Islet precursor cell (in vitro differentiated cells): Measurements from ENCODE around the gene SLC38A10.

Experiments
- DNase-seq: peaks from one replicate; pipeline ENCODE4 v3.0.0-alpha.2; 2018

Gene SLC38A10

DNA sequence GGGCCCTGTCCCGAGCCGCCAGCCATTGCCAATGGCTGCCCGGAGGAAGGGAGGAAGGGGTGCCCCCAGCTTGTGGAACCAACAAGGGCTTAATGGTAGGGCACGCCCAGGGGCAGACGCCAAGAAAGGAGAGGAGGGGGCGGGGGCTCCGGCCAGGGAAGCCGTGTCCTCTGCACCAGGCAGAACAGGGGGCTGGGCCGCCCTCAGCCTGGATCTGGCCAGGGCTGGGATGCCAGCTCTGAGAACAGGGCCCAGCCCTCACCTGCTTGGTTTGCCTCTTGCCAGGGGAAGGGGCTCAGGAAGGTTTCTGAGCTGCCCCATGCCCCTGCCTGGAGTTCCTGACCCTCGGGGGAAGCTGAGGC, 35.8 kb upstream of the SLC38A10 start:
- no peak for DNase-seq

DNA sequence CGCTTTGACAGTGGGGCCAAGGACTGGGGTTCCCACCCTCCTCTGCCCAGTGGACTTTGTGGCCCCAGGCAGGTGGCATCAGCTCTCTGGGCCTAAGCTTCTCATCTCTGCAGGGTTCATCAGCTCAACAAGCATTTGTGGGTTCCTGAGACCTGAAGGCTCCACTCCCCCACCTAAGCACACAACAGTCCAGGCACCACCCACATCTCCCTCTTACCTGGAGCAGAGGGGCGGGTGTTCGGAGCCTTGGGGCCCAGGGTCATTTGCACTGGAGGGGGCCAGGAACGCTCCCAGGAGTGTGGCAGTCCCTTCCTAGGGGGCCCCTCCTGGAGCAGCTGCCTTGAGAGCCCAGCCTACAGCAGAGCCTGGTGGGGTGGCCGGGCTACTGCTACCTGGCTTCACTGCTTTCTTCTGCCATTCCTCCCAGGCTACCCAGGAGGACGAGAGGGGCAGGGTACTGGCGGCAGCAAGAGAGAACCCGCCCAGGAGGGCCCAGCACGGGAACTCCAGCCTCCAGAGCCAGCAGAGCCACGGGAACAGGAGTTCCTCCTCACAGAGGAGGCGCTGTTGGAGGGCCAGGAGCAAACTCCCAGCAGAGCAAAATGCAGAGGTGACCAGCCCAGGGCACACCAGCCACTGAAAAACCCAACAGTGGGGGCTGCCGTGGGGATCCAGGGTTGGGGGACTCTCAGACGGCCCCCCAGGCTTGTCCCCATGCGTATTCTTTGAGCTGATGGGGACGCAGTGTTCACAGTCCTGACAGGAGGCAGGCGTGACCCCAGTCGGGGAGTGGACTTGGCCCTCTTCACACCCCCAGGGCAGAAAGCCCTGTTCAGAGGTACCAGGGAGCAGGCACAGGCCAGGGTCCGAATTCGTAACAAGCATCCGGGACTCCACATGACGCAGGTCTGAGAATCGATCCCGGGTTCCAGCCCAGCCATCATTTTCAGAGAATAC, 35.1 kb upstream of the SLC38A10 start:
- DNase-seq = peak; percentile 95

DNA sequence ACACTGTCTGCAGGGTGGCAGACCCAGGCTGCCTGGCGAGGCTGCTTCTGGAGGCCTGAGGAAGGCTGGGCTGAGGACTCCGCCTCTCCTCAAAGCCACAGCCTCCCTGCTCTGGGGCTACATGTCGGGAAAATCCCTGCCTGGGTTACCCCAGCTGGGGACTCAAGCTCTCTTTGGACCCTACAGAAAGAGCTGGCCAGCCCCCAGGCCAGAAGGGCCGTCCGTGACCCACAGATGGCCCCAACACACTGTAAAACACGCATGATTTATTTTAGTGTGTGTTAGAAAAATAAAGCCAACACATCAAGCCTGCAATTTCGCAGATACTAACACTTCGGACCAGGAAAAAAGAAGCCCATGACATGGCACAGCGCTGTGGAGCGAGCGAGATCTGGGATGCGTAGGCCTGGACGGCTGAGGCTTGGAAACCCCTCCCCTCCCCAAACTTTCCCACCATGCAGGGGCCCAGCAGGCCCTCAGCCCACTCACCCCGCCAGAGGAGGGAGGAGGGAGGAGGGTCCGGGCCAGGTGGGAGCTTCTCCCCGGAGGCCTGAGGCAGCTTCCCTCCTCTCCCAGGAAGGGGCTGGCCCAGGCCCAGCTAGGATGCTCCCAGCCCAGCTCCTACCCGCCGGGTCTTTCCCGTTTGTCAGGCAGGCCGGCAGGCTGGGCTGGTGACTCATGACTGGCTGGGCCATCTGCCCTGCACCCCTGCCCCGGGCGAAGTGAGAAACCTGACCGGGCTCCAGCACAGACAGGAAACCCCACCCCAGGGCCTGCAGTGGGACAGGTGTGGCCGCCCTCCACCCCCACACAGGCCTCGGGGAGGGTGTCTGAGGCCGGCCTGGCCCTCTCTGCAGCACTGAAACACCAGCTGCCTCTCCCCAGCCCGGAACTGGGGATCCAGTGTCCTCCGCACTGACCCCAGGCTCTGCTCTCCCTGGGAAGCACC, 34.1 kb upstream of the SLC38A10 start:
- peak; percentile 100 for DNase-seq

DNA sequence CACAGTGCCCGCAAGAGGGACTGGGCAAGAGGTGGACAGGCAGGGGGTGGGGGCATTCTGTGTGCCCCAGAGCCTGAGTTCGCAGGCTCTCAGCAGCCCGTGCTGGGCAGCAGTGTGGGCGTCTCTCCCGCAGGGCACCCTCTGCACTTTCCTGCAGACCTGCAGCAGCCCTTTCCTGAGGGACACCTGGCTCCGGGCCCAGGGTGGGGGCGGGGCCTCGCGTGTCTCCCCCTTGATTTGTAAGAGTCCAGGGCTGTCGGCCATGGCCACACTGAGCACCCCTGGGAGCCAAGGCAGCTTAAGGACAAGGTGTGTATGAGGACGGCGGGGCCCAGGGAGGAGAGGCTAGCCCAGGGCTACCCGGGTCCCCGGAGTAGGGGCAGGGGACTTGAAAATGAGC, 33.4 kb upstream of the SLC38A10 start:
- DNase-seq = no peak

DNA sequence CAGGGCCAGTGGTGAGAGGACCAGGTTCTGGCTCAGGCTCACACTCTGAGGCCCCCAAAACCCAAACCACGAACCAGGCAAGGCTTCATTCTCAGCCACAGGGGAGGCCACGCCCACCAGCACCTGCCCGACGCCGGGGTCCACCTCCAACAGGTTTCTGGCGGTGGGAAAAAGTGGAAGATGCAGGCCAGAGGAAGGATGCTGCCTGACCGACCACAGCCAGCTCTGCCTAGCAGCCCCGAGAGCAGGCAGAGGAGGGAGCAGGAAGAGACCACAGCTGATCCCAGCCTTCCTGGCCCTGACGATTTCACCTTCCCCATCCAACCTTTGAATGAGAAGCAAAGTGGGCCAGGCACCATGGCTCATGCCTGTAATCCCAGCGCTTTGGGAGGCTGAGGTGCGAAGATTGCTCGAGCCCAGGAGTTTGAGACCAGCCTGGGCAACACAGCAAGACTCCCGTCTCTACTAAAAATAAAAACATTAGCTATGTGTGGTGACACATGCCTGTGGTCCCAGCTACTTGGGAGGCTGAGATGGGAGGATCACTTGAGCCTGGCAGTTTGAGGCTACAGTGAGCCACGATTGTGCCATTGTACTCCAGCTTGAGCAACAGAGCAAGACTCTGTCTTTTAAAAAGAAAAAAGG, 30.7 kb upstream of the SLC38A10 start:
- DNase-seq = no peak

DNA sequence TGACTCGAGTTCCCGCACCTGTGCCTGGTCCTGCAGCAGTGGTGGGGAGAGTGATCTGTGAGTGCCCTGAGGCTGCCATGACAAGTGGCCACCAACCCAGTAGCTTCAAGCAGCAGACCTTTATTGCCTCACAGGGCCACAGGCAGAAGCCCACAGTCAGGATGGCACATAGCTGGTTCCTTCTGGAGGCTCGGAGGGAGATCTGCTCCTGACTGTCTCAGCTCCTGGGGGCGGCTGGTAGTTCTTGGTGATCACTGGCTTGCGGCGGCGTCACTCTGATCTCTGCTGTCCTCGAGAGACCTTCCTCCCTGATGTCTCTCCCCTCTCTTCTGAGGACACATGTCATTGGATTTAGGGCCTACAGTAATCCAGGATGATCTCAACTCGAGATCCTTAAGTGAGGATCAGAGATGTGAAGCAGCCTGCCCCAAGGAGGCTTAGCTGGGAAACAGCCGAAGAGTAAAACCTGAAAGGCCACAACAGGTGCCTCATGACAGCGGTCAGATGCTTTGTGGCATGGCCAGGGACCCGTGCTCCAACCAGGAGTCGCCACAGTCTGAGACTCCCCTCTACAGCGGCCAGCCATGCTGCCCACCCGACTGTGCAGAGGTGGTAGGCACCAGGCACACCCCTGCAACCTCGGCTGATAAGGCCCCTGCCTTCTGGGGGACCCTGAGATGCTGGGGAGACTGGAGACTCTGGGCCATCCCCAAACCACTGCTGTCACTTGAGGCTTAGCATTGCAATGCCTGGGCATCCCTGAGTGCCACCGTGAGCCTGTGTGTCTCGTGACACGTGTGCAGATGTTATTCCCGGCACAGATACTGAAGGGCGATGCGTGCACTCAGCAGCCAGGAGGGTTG, 30.0 kb upstream of the SLC38A10 start:
- no peak for DNase-seq

DNA sequence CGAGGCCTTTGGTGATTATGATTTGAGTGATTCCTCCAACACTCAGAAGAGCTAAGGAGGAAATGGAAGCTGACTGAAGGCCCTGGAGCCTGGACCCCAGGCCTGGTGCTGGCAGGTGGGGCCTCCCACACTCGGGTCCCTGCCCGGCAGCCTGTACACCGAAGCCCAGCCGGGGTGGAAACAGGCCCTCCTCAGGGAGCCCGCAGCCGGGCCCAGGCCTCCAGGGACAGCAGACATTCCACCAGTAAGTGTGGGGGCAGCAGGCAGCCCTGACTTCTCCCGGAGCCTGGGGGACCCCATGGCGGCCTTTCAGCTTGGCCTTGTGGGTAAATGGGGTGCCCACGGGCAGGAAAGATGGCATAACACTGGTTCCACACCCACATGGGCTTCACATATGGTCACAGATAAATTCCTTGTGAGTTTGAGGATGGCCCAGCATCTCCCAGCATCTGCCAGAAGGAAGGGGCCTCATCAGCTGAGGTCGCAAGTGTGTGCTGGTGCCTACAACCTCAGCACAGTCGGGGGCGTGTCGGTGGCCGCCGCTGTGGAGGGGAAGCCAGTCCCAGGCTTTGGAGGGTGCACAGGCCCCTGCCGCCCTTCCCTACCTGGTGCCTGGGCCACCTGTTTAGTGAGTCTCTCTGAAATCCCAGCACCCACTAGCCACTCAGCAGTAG, 29.2 kb upstream of the SLC38A10 start:
- no peak for DNase-seq

DNA sequence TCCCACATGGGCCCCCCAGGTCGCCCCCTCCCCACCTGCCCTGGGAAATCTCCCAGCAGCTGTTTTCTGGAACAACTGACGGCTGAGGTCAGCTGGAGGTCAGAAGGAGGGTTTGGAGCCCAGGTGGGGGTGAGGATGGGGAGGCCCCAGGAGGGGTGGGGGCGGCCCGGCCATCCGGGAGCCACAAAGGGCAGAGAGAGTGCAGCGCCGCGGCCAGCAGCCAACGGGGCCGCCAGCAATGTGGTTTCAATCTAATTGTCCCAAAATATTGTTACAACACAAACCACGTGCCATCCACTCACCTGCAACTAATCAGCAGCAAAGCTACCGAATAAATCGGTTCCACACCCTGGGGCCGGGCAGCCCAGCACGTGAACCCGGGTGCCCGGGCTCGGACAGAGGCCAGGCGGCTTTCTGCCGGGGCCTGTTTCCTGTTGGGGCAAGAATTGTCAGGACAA, 28.3 kb upstream of the SLC38A10 start:
- no peak for DNase-seq

DNA sequence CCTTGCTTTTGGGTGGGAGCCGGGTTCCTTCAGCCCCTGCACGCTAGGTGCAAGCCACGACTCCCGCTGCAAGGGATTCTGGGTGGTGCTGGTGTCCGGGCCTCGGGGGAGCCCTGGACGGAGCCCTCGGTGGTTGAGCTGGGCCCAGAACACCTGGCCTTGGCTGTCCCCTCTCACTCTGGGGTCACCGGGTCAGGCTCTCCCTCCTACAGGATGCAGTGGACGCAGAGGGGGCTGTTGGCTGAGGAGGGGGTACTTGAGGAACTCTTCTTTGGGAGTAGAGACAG, 27.9 kb upstream of the SLC38A10 start:
- no peak for DNase-seq

DNA sequence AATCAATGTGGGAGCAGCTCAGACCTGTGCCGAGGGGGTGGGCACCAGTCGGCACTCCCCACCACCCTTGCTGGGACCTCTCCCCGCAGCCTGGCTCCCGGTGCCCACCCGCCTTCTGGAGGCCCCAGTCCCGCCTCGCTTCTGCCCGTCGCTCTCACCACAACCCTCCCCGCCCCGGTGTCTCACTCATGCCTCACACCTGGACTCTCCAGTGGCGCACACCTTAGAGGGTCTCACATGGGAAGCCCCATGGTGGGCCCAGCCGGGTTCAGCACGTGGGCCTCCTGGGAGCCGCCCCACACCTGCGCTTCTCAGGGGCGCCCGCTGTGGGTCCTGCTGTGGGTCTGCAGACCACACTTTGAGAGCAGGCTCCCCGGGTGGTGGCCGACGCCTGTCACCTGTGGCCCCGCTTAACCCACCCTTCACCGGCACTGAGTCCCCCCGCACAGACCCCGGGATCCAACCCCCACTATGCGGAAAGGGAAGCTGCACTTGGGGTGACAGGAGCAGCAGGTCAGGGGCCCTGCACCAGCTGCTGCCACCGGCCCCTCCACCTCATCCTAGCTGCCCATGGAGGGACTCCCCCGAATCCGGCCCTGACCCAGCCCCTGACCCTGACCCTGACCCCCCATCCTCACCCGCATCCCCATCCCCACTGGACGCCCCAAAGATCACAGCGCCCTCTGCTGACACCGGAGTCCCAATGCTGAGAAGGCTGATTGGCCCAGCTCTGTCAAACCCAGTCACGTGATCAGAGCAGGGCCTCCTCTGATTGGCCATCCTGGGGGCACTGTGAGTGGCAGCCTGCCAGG, 27.4 kb upstream of the SLC38A10 start:
- DNase-seq = no peak

DNA sequence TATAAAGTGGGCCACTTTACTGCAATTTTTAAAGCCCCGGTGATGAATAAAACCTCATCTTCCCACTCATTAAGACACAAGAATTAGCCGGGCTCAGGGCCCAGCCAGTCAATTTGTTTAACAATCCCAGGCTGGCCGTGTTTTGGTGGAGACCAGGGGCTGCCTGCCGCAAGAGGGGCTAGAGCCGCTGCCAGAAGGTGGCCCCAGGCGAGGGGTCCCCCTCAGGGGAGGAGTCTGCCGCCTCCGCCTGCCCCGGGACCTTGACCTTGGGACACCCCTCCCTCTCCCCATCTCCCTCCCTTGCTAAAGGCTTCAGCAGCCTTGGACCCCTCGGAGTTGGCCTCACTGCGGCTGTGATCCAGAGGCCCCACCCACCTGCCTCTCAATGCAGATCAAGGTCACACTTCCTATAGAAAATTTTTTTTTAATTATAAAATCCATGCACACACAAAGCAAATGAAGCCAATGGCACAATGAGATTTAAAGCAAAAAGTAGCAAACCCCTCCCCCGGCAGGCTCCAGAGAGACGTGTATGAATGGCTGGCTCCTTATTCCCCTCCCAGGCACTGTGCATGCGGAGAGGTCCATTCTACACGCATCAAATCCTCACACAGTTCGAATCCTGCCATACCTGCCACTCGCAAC, 23.0 kb upstream of the SLC38A10 start:
- no peak for DNase-seq

DNA sequence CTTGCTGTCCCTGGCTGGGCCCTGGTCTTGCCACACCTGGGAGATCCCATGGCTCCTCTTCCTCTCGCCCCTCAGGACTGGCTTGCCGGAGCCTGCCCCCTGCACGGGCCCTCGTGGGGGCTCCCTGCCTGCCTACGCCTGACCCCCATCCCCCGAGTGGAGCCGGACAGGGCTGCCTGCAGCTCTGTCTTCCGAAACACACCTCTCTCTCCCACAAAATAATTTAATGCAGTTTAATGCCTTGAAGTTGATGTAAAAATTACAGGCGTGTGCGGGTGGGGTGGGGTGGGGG, 22.4 kb upstream of the SLC38A10 start:
- no peak for DNase-seq

DNA sequence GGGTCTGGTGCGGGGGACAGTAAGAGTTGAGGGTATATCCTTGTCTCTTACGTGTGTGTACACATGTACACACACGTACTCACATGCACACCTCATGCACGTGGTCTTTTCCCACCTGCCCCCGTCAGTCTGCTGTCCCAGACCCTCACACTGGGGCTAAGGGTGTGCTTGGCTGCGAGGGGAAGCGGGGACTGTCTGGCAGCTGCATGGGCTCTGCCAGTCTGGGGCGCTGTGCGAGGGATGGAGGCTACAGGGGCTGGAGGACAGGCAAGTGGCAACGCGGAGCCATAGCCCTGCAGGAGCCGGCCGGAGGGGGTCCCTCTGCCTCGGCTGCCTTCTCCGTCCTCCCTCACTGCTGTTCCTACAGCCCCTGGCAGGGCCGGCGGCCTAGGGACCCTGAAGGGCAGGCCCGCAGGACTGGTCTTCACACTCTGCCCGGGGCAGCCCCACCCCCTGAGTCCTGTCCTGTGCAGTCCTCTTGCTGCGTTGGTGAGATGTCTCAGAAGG, 20.8 kb upstream of the SLC38A10 start:
- DNase-seq = no peak

DNA sequence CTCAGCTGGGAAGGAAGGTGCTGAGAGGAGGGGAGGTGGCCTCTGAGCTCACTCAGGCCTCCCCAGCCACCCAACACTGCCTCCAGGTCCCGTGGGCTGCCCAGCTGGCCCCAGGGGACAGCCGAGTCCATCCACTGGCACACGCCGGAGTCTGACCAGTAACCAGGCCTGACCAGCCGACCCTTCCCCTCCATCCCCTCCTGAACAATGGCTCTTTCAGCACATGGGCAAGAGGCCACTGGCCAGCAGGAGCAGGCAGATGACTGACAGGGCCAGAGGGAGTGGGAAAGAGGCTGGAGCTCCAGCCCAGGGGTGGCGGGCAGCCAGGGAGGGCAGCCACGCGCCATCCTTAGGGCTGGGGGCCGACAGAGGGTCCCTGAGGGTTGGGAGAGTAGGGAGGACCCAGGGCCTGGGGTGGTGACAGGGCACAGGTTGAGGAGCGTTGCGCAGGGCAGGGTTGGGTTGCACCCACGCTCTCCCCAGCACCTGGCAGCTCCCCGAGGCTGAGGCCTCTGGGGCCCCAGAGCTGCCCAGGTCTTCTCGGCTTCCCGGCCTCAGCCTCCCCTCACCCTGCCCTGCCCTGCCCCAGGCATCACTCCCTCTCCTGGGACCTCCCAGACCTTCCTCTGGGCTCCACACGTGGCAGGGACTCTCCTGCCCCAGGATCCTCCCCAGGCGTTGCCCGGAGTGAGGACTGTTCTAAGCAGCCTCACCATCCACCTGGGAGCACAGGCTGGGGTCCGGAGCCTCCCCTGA, 20.2 kb upstream of the SLC38A10 start:
- no peak for DNase-seq

DNA sequence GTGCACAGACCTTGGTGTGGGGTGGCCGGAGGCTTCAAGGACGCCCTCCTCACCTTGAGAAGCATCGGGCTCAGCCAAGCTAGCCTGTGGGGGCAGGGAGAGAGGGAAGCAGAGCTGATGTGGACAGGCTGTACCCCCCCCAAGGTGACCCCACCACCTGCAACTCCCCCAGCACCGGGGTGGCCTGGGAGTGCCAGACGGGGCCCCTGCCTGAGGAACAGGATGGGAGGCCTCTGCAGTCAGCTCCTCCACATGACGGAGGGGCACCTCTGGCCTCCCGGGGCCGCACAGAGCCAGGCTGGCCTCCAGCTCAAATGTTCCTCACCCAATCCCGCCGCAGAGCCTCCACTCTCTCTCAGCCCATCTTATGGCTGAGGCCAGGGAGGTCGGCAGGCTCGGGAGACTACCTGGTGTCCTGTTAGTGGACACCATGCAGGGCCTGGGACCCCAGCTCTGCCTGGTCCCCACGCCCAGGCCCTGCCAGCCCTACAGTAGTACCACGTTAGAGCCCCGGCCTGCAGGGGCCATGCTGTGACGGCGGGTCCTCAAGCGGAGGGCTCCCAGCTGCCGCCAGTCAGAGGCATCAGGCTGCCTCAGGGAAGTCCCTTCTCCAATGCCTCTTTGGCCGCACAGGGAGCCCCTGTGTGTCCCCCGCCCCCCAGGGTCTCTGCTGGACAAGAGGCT, 19.4 kb upstream of the SLC38A10 start:
- no peak for DNase-seq

DNA sequence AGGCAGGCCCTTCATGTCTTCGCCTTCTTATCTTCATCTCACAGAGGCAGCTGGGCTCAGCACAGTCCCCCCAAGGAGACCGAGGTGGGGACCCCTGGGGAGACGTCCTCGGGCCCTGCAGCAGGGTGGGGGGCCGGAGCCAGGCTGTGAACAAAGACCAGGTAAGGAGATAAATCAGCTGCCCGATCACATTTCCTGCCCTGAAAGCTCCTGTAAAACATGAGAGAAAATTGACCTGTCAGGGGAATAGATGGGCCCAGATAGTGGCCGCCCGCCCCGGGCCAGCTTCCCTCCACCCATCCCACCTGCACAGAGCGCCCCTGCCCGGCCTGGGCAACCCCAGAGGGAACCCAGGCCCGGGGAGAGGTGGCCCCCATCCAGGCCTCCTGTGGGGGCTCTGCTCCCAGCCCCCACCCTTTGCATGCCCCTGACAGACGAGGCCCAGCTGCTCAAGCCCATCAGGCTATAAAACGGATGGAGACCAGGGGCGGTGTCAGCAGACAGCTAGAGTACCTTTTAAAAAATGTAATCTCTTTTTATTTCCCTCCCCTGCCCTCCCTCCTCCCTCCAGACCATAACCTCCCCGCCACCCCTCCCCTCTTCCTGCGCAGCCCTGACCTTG, 18.8 kb upstream of the SLC38A10 start:
- no peak for DNase-seq

DNA sequence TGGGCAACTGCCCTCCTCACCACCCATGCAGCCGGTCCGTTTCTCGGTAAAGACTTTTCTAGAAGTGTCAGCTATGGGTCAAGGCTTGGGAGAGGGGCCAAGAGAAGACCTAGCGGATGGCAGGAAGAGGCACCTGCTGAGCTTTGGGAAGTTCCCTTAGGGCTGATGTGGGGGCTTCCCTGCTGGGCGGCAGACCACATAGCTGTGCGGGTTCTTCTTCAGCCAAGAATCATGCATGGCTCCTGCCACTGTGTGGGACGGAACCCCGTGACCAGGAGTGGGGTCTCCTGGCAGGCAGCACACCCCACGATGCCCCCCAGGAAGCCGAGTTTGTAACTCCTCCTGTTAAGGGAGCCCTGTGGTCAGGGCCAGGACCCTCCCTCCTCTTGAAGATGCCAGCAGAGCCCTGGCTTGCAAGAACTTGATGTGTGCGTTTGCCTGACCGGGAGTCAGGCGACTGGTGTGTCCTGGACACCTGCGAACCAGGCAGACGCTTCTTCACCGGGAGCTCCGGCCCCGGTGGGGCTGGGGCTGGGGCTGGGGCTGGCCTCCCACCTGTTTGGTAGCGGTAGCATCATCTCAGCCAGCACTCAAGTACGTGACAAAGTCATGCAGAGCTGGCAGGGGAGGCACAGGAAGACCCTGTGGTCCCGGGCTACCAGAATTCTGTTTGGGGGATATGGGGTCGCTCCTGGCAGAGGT, 17.7 kb upstream of the SLC38A10 start:
- no peak for DNase-seq

DNA sequence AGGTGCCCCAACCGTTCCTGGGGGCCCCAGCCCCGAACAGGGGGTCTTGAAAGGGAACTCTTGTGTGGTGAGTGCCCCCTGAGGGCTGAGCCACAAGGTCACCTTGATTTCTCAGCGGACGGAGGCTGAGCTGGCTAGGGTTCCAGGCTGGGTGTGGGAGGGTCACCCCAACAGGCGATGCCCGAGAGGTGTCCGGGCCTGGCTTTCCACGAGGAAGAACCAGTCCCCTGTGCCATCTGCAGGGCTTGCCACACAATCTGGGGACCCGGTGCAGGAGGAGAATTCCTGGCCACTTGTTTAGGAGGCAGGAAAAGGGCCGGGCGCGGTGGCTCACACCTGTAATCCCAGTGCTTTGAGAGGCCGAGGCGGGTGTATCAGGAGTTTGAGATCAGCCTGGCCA, 16.8 kb upstream of the SLC38A10 start:
- DNase-seq = no peak
